HG02870 (cell line): Measurements from ENCODE around the gene CAPN8.

Experiments
- ATAC-seq: cut with Tn5 transposase; IDR thresholded peaks from one replicate; pipeline ENCODE4 v1.9.1; 2021; ENCODE audit warnings: mild to moderate bottlenecking, moderate library complexity; ENCODE audit not compliant: unreplicated experiment

CAPN8 gene

GRCh38 chr1:223702735-223703667, 37.5 kb upstream of the CAPN8 start:
- ATAC-seq: no peak

GRCh38 chr1:223700942-223701637, 35.6 kb upstream of the CAPN8 start:
- ATAC-seq: no peak

DNA sequence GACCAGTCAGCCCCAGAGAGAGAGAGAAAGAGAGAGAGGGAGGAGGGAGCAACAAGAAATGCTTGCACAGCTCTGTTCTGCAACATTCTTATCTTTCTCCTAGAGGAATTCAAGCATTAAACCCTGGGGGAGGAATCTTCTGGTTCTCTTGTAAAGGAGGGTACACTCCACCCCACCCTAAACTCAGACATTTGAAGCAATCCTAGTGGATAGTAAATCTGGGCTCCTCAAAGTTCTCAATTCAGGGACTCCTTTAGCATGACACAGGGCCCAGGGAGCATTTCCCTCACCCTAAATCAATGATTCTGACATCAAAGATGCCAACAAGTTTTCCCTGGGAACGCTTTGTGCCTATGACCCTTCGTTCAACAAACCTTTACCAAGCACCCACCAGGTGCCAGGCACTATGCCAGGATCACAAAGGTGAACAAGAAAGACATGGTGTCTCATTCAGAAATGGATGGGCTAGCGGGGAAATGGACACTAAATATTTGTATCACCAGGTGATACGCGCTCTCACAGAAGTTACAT, 35.0 kb upstream of the CAPN8 start:
- ATAC-seq: no peak

- no peak for ATAC-seq
These were observed 30.4 kb upstream of the CAPN8 start for GRCh38 chr1:223695941-223696340.

DNA sequence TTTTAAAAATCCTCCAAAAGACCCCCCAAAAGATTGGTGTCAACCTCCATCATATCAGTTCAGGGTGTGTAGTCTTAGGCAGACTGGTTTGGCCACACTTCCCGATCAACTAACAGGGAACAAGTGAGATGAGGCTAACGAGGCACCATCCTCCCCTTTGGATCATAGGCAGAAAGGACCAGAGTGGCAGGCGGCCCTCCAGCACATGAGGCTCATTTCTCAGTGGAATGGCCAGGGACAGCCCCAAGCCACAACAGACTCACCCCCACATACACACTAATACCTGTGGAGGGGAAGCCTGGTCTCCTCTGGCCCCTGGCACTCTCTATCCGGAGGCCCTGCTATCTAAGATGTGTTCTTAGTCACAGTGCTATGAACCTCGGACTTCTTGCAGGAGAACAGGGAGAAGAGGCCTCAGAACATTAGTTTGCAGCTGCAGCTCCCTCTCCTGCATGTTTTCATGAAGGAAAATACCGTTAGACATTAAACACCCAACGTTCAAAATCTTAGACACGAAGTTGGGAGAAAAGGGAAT, 29.6 kb upstream of the CAPN8 start:
- no peak for ATAC-seq

GRCh38 chr1:223691121-223691520, 25.6 kb upstream of the CAPN8 start:
- ATAC-seq: no peak

GRCh38 chr1:223684488-223684792, 18.9 kb upstream of the CAPN8 start:
- no peak for ATAC-seq

GRCh38 chr1:223683586-223684487, 18.3 kb upstream of the CAPN8 start:
- ATAC-seq: no peak

GRCh38 chr1:223682502-223682901, 17.0 kb upstream of the CAPN8 start:
- no peak for ATAC-seq

GRCh38 chr1:223680188-223680587, 14.7 kb upstream of the CAPN8 start:
- no peak for ATAC-seq

- no peak for ATAC-seq
These were observed 13.3 kb upstream of the CAPN8 start for GRCh38 chr1:223678841-223679240.

GRCh38 chr1:223674119-223674890, 8.8 kb upstream of the CAPN8 start:
- no peak for ATAC-seq

GRCh38 chr1:223670458-223671159, 5.1 kb upstream of the CAPN8 start:
- no peak for ATAC-seq

GRCh38 chr1:223669003-223669795, 3.7 kb upstream of the CAPN8 start:
- no peak for ATAC-seq

- ATAC-seq: no peak
These were observed 2.1 kb upstream of the CAPN8 start for GRCh38 chr1:223667484-223668182.

DNA sequence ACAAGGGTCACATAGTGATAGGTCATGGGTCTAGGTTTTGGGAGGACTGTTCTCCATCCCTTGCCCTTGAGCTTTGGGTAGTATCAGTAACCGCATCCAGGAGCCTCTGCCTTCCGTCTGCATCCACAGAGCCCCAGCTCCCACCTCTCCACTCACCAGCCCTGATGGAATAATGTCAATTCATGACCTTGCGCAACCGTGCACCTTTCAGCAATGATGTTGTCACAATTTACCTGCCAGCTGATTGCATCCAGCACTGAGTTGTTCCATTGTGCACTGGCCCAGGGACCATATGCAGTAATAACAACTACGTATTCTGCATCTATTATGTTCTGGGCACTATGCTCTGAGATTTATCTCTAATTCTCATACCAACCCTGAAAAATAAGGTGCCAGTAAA, 1.4 kb downstream of the CAPN8 start:
- ATAC-seq: no peak

- ATAC-seq: no peak
These were observed 2.6 kb downstream of the CAPN8 start for GRCh38 chr1:223662943-223663342.

DNA sequence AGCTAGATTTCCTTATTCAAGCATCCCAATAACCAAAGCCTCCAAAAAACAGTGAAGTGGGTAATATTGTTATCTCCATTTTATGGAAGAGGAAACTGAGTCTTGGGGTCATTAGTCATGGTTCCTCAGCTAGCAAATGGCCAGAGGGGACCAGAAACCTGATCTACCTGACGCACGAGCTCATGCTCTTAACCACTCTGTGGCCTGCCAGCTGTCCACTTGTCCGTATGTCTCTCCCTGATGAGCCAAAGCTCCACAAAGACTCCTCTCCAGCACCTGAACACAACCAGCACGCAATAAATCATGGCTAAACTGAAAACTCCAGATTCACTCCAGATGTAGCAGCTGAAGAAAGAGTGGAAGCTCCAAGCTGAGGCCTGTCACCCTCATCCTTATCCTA, 5.8 kb downstream of the CAPN8 start:
- no peak for ATAC-seq
